ENCODE measurements around the gene IFT80. TPM values are rescaled to one million over a fixed set of nuclear protein-coding genes. Genes with fewer than 3 reads are reported as not detected.

IFT80 gene
- total and polyA plus RNA-seq, 9 of the 15 experiments (the other 6 are each of a cell fraction or from before 2014, with no cell fraction given) = 6.7 to 21.1 (median 16.4) TPM

- TF ChIP-seq ZNF589 (CRISPR knock-in tag; IDR thresholded peaks at IDR 0.05; ENCODE audit: low read depth) (no peak), RBM15 (IDR thresholded peaks at IDR 0.05; ENCODE audit: insufficient read depth, low read length) (no peak), IRF2 (CRISPR knock-in tag; IDR thresholded peaks at IDR 0.05) (no peak), MTF1 (CRISPR knock-in tag; IDR thresholded peaks at IDR 0.05; ENCODE audit: borderline replicate concordance) (no peak), LEF1 (IDR thresholded peaks at IDR 0.05) (no peak), MAZ (CRISPR knock-in tag; conservative IDR thresholded peaks at IDR 0.05 in 1 of 2, IDR thresholded peaks at IDR 0.05 in 1 of 2) (peak; percentile 14 to 78; a peak in 3 of 4 replicates), RBFOX2 (IDR thresholded peaks at IDR 0.05; ENCODE audit: low read depth, low read length) (peak; percentile 78), CHD1 (IDR thresholded peaks at IDR 0.05; ENCODE audit: low read length) (peak; percentile 40), STAG1 (CRISPR knock-in tag; IDR thresholded peaks at IDR 0.05; ENCODE audit: borderline replicate concordance) (no peak), BCL6 (CRISPR knock-in tag; IDR thresholded peaks at IDR 0.05) (no peak), ZBTB49 (CRISPR knock-in tag; IDR thresholded peaks at IDR 0.05; ENCODE audit: borderline replicate concordance) (no peak), TCF7L2 (IDR thresholded peaks at IDR 0.05; ENCODE audit: low read depth, low read length) (no peak), RBM25 (IDR thresholded peaks at IDR 0.05; ENCODE audit: low read depth, low read length, severe bottlenecking) (no peak), MXD1 (CRISPR knock-in tag; IDR thresholded peaks at IDR 0.05; ENCODE audit: borderline replicate concordance, poor library complexity, severe bottlenecking) (no peak), ATF2 (CRISPR knock-in tag; IDR thresholded peaks at IDR 0.05) (no peak), E2F6 (IDR thresholded peaks at IDR 0.05; ENCODE audit: borderline replicate concordance in 1 of 2, extremely low read depth in 1 of 2, insufficient read depth in 1 of 2, insufficient read length in 1 of 2, low read depth in 1 of 2, low read length in 1 of 2, poor library complexity in 1 of 2, severe bottlenecking in 1 of 2) (peak; percentile 92 to 93), PPARD (CRISPR knock-in tag; IDR thresholded peaks at IDR 0.05) (no peak), HOMEZ (CRISPR knock-in tag; IDR thresholded peaks at IDR 0.05) (no peak), ZNF174 (CRISPR knock-in tag; IDR thresholded peaks at IDR 0.05) (no peak)
Measured at GRCh38 chr3:160225176-160226025, 173.6 kb downstream of the IFT80 start, which contains the start of gene C3orf80 (continued).

Data from K562 (cell line).